GM12872 (cell line): ENCODE data around the gene GGACT.

Experiments used
- CTCF ChIP-seq: IDR thresholded peaks from 3 replicates; pipeline ENCODE4 v1.5.1; 2011; ENCODE audit warnings: low read depth, mild to moderate bottlenecking, low read length, moderate library complexity; ENCODE audit not compliant: insufficient read depth

The GGACT gene

GRCh38 chr13:100491164-100491842, 97.3 kb downstream of the GGACT start:
- TF ChIP-seq CTCF = no peak

- TF ChIP-seq CTCF = no peak
Measured at GRCh38 chr13:100490692-100491091, 97.9 kb downstream of the GGACT start.

GRCh38 chr13:100485265-100485664, 103.3 kb downstream of the GGACT start:
- no peak for TF ChIP-seq CTCF

GRCh38 chr13:100484702-100485101, 103.9 kb downstream of the GGACT start:
- TF ChIP-seq CTCF = no peak

GRCh38 chr13:100483841-100484381, 104.7 kb downstream of the GGACT start:
- no peak for TF ChIP-seq CTCF

- TF ChIP-seq CTCF = no peak
Measured at GRCh38 chr13:100483139-100483538, 105.5 kb downstream of the GGACT start.

- TF ChIP-seq CTCF = no peak
Measured at GRCh38 chr13:100480676-100481075, 107.9 kb downstream of the GGACT start.
